Left lobe of liver (tissue), 2 donors: Measurements from ENCODE around the gene LECT2. TPM values are rescaled to one million over a fixed set of nuclear protein-coding genes. Genes with fewer than 3 reads are reported as not detected.

Experiments
- ATAC-seq: fragments of 200-7000 bp; cut with Tn5 transposase; one replicate; pipeline ENCODE4 v1.9.1; 2020; ENCODE audit warnings: mild to moderate bottlenecking, moderate library complexity
- DNase-seq: peaks from one replicate; pipeline ENCODE4 v3.0.0-alpha.2; 2020; ENCODE audit warnings: low spot score
- total RNA-seq: library from RNA; stranded (reverse); gene quantifications from one replicate; pipeline ENCODE4 v1.2.1, GENCODE V29; 2021
- donor health status: DM: no; HTN: no; CAD: no; lungs with moderate emphysema.
- donor health status: DM: no; HTN: yes; CAD: no.

The LECT2 gene
- 6.5 TPM for total RNA-seq

DNA sequence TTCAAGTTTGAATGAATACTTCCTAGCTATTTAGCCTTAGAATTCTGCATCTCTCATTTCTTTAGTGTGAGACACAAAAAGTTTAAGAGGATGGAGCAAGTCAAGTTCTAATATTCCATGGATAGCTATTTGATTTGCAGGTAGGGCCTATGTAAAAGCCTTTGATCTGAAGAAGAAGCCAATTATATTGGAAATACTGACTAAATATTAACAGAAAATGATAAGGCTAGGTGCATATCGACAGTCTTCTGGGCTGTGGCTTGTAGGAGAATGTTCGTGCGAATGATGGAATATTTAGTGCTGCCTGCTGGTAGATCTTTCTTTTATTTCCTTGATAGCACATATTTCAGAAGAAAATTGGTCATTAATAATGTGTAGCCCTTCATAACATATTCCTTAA lies at the start of gene LECT2:
LECT2 (minus strand) TSS at position 85 of the 400 bp plus-strand sequence. CDS start 150 bp downstream, outside the sequence.
- DNase-seq (no peak), ATAC-seq (peak; percentile 8)

DNA sequence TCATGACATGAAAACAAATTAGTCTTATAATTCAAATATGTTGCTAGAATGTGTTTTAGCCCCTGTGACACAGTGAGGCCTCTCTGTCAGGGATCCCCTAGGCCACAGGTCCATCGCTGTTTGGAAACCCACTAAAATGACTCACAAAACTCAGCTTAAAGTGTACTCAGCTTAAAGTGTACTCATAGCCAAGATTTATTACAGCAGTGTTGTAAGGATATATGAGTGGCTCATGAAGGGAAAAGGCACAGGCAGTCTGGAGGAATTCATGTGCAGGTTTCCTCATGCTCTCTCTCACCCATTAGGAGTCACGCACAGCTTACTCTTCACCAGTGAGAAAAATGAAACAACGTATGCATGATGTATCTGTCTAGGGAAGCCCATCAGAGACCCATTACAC lies 49.7 kb upstream of the LECT2 start:
- DNase-seq, result no peak
- no peak for ATAC-seq

DNA sequence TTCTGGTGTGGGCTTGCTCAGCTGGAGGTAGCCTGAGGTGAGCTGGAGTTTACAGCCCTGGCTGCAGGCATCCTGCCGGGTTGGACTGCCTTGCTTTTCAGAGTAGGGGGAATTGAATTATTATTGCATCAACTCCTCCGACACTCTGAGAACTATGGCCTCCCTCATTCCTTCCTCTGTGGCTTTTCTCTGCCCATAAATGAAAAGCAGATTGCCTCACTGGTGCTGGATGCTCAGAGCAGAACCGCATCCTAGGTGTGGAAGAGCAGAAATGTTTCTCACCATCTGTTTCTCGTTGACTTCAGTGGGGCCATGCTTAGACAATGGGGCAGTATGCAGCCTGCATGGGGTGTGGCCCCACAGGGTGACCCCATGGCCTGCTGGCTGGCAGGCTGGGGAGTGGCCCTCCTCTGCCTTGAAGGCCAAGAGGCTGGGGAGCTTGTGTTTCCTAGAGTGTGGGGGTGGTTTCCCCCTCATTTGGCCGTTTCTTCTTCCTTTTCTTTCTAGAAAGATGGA lies 46.7 kb upstream of the LECT2 start:
- ATAC-seq, result peak; percentile 32

DNA sequence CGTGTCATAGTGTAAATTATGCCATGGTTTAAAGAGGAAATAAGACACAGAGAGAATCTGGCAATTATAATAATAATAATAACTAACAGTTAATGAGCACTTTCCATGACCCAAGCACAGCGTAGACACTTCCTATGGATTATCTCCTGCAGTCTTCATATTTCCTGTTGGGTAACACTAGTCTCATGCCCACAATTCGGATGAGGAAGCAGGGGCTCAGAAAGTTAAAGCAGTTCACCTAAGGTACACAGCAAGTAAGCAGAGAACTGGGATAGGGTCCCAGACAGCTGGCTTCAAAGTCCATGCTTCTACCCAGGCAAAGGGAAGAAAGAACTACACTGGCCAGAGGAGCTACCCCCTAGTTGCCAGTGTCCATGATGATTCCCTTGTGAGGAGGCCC lies 46.1 kb upstream of the LECT2 start:
- no peak for DNase-seq
- ATAC-seq, result peak; percentile 53

More for the DNA sequence above, 46.7 kb upstream of the LECT2 start:
- no peak for DNase-seq

DNA sequence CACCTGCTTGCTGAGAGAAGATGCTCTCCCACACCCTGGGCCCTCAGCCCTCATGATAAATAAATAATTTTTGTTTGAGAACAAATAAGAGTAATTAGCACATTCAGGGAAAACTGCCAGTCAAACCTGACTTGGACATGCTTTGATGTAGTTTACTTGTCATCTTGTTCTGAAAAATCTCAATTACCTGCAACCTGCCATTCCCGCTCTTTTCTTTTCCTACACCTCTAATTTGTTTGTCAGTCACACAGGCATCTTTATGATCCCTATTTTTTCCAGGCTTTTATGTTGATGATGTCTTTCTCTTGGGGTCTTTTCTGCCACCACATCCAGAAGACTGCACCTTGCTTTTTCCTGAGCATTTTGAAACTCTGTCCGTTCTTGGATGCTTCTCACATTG lies 45.4 kb upstream of the LECT2 start:
- no peak for DNase-seq
- ATAC-seq, result no peak

DNA sequence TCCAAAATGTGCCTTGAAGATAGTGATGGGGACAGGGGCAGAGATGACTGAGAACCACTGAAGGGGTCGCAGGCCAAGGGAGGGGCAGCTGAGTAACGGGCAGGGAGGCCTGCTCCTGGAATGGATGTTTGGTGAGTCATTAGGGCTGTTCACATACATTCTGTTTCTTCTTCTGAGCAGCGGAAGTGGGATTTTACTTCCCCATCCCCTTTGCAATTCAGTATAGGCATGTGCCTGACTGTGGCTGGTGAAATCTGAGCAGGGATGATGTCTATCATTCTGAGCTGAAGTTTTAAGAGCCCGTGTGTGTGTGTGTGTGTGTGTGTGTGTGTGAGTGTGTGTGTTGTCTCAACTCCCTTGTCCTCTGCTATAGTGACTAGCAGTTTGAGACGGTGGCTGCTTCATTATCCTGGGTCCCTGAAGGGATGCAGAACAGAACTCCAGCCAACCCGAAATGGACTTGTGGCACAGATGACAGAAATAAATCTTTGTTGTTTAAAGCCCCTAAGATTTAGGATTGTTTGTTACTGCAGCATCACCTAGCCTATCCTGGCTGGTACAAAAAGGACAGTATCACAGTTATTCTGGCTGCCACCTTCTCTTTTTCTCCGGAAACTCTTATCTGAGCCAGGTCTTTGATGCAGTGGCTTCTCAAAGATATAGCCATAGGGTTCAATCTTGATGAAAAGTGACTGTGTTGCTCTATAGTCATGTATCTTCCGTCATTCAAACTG lies 44.8 kb upstream of the LECT2 start:
- no peak for DNase-seq
- ATAC-seq, result peak; percentile 32

DNA sequence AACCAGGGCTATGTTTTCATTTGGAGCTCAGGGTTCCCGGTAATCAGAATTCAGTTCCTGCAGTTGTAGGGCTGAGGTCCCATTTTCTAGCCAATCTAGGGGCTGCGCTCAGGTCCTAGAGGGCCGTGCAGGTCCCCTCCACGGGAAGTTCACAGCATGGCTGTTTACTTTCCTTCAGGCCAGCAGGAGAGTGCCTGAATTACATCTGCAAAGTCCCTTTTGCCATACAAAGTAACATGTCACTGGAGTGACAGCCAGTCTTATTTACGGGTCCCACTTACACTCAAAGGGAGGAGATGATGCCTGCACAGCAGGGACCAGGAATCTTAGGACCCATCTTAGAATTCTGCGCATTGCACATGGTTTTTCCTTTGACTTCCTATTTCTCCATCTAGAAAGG lies 44.1 kb upstream of the LECT2 start:
- DNase-seq, result no peak
- ATAC-seq, result no peak

DNA sequence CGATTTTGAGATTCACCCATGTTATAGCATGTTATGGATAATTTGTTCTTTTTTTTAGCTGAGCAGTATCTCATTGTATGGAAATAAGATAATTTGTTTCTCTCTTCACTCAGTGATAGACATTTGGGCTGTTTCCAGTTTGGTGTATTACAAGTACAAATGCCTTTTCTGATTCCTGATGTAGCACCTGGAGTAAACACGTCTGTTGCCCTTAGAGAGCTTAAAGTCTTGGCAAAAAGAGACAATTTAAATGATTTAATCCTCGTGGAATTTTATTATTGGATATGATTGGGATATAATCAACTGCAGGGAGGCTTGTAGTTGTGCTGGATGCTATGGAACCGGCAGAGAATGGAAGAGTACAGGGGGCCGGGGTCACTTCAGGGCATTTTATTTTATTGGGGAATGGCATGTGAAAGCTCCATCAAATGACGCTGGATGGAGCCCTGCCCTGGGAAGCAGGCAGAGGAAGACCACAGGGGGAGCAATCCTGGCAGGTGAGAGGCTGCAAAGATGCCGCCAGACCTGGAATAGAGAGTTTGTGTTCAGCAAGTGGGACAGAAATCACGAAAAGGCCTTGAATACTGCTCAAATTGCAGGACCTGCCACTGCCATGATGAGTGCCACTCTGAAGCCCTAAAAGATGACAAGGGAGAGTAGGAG lies 43.0 kb upstream of the LECT2 start:
- DNase-seq (no peak), ATAC-seq (no peak)

DNA sequence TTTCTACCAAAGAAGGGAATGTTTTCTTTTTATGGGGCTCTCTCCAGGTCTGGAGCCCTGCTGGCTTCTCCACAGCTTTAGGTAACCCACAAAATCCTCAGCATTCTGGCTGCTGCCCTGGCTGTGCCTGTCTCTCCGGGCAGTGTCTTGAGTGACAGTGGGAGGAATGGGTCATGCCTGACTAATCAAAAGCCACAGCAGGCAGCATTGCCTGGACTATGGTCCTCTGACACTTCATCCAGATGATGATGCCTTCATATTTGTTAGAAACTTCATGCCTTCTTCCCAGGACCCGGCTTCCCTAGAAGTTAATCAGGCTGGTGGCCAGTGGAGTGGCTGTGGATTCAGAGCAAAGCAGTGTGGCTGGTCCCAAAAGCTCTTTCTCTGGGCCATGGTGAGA lies 41.8 kb upstream of the LECT2 start:
- DNase-seq (no peak), ATAC-seq (no peak)

DNA sequence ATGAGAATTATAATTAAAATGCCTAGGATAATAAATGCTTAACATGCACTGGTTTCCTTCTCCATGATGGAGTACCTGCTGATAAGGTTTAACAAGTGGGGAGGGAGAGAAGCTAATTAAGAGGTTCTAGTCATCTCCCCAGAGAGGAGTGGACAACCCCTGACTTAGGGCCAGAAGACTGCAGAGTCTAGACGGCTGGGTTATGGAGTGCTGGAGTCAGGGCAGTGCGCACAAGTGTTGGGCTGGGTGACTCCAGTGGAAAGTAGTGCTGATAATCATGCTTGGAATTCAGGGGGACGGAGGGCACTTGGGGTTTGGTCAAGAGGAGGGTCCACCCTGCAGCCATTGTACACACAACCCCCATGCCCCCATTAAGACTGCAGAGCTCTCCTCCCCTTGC lies 41.2 kb upstream of the LECT2 start:
- no peak for ATAC-seq

DNA sequence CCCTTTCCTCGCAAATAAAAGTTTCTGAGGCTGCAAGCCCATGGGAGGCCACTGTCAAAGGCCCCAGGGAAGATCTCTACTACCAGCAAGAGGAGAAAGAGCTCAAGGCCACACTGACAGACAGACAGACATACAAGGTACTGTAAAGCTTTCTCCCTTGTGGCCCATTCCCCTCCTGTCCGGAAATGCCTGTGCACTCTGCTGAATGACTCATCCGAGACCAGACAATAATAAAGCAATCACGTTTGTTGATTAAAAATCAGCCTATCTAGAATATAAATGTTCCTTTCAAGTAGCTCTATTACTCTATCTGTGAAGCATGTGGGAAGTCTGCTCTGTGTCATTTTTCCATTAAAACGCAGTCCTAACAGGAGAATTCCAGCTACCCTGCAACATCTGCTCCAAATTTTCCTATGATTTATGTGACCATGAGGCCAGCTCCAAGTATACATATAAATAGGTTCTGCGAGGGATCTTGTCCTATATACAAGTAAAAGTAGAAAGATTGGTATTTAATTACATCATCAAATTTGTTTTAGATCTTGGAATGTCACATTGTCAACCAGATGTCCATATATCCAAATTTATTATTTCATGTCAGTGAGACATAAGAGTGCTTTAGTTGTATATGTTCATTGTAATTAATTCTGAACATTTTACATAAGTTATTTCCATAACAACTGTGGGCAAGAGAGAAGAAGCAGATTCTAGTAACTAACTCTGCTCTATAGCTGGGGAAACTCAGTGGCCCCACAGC lies 39.3 kb upstream of the LECT2 start:
- ATAC-seq (no peak), DNase-seq (no peak)

More for the DNA sequence above, 41.2 kb upstream of the LECT2 start:
- no peak for DNase-seq

DNA sequence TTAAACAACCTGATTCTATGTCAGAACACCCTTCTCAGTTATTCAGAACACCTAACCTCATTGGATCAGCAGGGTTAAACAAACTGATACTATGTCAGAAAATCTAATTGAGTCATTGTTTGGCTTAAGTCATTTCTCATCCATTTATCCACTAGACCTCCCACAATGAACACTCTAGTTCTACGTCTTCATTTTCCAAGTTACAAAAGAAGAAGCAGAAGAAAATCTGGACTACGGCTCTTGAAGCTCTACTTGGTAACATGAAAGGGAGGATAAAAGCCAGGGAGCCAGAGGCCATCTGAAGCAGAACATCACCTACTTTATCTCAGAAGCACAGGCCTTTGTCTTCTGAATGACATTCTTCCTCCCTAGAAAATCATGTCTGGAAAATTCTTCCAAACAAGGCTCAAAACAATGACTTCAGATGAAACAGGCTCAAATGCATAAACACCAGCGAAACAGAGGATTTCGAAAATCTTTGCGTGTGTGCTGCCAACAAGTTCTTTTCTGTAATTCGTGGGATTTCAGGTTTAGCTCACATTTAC lies 38.6 kb upstream of the LECT2 start:
- ATAC-seq (no peak), DNase-seq (no peak)

DNA sequence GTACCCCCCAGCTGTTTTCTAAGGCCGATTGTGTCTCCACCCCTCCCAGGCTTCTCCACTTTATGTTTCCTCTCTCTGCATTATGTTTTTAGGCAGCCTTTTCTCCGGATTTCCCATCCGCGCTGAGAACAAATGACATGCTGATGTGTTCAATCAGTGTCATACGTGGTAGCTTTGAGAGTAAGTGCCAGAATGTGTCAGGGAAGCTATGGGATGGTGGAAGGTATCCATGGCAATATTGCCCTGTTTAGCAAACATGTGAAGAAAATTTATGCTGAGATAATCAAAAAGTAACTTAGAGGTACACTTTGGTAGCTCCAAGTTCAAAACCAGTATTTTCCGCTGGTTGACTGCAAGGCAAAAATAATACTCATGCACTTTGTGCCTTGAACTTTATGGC lies 36.6 kb upstream of the LECT2 start:
- no peak for DNase-seq

DNA sequence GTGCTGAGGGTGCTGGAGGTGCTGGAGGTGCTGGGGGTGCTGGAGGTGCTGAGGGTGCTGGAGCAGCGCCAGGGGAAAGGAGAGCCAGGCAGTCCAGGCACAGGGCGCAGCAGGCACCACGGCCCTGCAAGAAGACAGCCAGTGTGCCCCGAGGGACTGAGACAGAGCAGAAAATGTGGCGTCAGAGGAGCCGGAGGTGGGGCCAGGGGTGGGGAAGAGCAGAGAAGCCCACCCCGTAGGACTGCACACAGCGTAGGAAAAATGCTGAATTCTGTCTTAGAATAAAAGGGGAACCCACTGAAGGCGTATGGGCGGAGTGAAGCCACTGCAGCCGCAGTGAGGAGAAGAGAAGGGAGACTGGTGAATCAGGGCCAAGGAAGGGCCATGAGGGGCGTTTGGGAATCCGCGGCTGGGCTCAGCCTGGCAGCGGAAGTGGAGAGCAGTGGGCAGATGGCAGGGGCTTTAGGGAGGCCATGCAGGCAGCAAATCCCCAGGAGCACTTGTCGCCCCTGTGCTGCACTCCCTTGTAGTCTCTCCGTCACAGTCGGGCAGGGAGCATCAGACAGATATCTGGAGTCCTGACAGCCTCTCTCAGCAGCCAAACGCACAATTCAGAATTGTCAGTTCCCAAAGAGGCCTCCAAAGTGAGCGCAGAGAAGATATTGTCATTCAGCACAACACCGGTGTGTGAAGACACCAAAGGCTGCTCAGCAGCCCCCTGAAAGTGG lies 35.9 kb upstream of the LECT2 start:
- peak; percentile 34 for ATAC-seq
- no peak for DNase-seq

More for the DNA sequence above, 36.6 kb upstream of the LECT2 start:
- no peak for ATAC-seq

DNA sequence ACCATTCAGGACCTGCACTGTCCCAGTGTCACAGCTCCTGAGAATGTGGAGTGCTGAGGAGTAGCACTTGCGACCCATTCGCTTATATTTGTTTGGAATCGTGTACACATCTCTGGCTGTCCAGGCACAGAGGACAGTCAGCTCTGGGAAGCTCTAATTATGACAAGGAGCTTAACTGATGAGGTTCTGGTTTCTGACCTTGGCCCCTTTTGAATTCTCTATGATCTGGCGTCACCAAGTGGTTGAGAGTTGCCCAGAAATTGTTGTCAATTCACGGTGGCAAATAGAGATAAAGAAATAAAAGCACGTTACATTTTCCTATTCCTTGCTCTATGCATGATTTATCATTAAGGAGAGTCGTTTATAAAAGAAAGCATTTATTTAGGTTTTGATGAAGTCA lies 34.9 kb upstream of the LECT2 start:
- DNase-seq, result no peak

DNA sequence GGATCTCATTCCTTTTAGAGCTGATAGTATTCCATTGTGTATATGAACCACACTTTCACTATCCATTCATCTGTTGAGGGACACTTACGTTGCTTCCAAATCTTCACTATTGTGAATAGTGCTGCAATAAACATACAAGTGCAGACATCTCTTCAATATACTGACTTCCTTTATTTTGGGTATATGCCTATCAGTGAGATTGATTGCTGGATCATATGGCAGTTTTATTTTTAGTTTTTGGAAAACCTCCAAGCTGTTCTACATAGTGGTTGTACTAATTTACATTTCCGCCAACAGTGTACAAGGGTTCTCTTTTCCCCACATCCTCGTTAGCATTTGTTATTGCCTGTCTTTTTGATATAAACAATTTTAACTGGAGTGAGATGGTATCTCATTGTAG lies 33.8 kb upstream of the LECT2 start:
- ATAC-seq (no peak), DNase-seq (no peak)

More for the DNA sequence above, 34.9 kb upstream of the LECT2 start:
- peak; percentile 91 for ATAC-seq

DNA sequence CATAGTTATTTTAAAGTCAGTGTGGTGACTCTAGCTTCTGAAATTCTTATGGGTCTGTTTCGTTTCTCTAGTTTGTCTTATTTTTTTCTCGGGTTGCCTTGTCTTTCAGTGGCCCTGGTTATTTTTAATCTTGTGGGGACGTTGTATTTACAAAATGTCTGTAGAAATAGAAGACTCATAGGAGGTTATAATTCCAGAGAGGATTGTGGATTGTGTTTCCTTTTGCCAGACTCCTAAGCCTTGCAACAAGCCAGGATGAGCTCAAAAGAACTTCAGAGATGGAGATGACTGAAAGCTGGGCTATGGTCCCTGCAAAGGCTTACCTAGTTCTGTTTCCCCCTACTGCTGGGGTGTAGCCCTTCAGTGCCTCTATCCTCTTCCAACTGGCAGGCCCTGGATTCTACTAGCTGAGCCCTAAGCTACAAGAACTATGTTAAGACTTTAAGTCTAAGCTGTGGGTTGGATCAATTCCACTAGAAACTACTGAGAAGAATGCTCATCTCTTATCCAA lies 32.2 kb upstream of the LECT2 start:
- no peak for ATAC-seq

DNA sequence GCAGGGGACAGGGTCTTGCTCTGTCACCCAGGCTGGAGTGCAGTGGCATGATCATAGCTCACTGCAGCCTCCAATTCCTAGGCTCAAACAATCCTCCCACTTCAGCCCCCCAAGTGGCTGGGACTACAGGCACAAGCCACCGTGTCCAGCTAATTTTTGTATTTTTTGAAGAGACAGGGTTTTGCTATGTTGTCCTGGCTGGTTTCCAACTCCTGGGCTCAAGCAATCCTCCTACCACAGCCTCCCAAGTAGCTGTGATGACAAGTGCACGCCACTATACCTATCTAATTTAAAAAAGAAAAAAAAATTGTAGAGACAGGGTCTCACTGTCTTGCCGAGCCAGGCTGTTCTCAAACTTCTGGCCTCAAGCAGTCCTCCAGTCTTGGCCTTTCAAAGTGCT lies 31.6 kb upstream of the LECT2 start:
- DNase-seq, result no peak
- no peak for ATAC-seq

More for the DNA sequence above, 32.2 kb upstream of the LECT2 start:
- no peak for DNase-seq

DNA sequence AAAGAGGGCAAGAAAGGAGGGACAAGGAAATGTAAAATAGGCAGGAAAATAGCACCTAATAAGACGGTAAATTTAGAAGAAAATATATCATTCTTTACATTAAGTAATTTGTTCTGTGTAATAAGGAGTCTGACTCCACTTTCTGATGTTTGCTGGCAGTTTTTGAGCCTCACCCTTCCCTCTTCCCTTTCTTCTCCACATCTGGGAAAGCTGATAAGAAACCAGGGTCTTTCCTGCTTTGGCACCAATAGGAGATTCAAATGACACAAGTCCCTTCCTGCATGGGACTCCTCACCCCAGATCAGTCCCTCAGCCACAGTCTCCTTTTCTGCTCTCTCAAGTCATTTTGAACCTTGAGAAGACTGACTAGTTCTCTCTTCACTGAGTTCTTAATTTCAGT lies 31.2 kb upstream of the LECT2 start:
- ATAC-seq, result no peak

DNA sequence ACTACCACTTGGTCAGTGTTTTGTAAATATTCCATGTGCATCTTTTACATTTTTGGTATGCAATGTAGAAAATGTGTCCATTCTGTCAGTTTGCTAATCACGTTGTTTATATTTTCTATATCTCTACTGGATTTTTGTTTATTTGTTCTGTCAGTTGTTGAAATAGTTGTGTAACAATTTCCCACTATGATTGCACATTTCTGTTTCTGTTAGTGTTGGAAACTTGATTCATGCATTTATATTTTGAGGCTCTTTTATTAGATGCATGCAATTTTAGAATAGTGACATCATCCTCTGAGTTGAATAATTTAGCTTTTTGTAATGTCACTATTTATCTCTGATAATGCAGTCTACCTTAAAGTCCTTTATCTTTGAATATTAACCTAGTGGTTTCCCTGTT lies 25.8 kb upstream of the LECT2 start:
- DNase-seq (no peak), ATAC-seq (no peak)

More for the DNA sequence above, 31.2 kb upstream of the LECT2 start:
- no peak for DNase-seq
